NCI-H226 (cell line): ENCODE data around the gene TMEM117.
"Not testable (repeated sequence)": the region's sequence is repeated elsewhere in the genome, so short reads cannot be mapped to it uniquely, and the experiment has no call there.

ENCODE experiments used
- DNase-seq: peaks from one replicate; pipeline ENCODE4 v3.0.0-alpha.2; 2015

TMEM117 gene

DNA sequence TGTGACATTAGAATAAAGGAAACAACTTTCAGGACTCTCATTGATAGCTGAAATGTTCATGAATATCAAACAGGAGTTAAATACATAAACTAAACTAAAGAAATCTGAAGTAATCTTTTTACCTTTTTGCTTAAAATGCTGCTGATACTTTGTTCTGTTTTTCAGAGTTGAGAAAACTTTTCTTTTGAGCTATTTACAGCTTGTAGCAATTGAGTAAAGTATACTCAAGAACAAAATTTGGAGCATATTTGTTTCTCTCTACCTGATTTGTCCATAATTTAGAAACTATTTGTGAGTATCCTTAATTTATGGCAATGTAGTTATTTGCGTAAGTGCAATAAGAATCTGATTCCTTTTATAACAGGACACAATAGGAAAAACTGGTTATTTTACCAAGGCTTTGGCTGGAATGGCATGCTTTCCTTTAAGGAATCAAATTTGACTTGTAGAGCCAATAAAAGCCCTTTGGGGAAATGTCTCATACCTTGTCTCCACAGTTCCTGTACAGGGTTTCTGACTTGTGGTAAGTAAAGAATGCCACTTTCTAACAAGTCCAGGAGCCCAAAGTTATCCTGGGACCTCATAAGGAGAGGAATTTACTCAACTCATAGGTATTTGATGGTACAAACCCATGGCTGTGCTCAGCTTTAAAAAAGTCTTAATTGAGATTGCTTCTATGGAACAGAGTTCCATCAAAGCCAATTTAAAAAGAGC is 195.7 kb downstream of the TMEM117 start:
- DNase-seq, result peak; percentile 82

DNA sequence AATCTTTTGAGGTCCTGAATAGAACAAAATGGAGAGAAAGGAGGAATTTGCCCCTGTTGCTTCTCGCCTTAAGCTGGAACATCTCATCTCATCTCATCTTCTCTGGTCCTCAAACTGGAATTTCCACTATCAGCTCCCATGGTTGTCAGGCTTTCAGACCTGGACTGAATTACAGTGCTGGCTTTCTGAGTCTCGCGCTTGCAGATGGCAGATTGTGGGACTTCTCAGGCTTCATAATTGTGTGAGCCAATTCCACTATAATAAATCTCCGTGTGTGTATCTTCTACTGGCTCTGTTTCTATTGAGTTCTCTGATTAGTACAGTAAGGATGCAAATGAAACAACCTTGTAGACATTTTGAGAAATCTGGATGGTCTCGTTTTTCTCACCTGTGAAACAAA is 199.0 kb downstream of the TMEM117 start:
- DNase-seq, result no peak

DNA sequence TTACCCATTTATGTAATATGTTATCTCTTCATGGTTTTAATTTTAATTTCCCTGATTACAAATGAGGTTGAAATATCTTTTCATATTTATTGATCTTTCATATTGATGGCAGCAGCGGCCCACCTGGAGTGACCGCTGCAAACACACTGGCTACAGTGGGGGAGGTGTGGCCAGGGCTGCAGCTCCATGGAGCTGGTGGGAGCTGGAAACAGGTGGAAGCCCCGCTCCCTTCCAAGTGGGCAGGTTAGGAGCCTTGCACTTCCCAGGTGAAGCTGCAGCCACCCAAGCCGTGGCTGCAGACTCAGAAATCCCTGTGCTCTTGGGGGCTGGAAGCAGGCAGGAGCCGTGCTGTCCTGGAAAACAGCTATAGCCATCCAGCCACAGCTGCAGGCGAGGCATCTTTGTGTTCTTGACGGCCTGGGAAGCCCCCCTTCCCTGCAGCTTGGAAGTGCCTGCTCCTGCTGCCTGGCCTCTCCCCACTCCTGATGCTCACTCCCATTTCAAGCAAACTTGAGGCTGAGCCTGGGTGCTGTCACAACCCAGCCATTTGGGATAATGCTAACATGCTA is 201.1 kb downstream of the TMEM117 start:
- DNase-seq, result no peak

DNA sequence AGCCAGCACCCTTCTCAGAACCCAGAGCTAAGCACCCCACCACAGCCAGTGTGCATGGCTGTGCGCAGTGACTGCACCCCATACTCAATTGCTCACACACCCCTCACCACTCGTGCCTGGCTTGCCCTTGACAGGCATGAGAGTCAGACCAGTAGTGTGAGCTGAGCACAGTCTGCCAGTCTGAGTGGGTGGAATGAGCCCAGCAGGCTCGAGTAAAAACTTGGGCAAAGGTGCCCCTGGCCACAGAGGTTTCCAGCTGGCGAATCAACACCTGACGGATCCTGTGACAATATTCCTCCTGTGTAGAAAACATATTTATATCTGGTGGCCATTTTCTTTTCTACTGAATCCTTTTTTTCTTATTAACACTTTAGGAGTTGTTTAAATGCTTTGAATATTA is 202.5 kb downstream of the TMEM117 start:
- no peak for DNase-seq

DNA sequence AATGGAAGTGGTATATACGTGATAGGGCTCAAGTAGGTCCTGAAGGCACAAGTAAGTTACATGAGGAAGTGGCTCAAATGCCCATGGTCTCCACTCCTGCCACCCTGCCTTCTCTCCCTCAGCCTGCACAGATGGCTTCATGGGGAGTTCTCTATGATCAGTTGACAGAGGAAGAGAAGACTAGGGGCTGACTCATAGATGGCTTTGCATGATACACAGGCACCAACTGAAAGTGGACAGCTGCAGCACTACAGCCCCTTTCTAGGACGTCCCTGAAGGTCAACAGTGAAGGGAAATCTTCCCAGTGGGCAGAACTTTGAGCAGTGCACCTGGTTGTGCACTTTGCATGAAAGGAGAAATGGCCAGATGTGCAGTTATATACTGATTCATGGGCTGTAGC is 208.6 kb downstream of the TMEM117 start:
- DNase-seq, result not testable (repeated sequence)

DNA sequence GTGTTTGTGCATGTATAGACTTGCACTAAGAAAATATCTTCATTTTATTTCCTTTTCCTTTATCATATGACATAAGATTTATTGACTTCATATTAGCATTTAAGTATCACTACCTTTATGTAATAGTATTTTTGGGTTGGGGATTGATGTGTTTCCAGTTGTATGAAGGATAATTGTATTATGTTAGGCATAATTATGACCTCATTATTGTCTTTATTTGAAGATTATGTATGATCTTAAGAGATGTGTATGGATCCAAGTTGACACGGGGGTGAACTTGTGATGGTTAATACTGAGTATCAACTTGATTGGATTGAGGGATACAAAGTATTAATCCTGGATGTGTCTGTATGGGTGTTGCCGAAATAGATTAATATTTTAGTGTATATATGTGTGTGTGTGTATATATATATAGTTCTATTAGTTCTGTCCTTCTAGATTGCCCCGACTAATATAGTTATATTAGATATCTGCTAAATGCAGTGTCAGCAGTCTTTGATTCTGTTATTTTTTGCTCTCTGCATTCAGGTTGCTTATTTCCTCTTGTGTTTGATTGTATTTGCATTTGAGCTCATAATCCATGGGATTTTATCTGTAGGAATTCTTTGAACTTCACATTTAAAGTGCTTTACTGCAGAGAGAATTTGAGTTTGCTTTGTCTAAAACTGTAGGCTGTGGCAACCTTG is 211.0 kb downstream of the TMEM117 start:
- DNase-seq, result no peak

DNA sequence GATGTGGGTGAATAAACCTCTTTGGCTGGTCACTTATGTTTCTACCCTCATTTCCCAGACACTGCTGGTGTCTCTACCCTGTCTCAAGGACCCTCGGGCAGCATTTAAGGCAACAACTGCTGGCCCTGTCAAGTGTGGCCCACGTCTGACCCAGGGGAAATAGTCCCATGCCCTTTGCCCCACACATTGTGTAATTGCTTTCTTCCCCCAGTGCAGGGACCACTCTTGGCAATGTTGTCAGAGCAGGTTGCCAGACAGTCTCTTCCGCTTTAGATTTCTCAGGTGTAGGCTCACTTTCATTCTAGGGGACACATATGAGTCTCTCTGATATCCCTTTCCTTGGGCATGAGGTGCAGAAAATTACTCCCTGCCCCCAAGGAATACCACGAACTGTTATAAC is 216.7 kb downstream of the TMEM117 start:
- DNase-seq, result no peak

DNA sequence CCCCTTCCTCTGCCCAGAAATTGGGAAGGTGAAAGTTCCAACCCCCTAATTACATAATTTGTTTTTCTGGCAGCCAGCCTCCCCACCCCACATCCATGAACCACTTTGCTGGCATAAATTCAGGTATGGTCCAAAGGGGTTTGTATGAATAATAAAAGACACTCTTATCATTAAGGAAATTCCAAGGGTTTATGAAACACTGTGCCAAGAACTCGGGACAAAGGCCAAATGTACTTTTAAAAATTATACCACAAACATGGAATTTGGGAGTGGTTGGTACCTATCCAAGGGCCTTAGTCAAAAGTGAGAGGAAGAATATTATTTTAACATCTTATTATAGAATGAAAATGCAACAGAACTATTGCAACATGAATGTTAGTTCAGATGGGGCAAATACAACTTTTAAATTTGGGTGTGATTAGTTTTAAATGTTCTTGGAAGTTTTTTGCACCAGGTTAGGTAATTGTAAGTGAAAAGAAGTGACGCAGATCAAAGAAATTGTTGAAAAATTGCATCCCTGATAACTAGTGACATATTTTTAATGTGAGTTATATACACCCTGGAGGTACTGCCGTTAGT is 217.8 kb downstream of the TMEM117 start:
- peak; percentile 94 for DNase-seq

DNA sequence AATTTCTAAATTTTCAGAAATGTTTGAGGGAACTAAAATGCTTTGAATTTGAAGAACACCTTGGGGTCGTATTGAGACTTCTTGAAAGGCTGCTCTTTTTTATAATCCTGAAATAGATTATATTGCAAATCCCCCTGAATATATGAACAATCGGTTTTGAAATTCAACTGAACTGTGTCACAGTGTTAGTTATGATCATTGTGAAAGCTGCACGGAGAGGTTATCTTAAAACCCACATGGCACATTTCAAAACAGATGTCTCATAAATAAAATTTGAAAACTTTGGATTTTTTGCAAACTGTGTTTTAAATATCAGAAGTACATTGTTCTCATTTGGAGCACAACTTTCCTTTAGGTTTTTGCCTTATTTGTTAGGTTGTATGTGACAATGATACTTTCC is 218.4 kb downstream of the TMEM117 start:
- peak; percentile 14 for DNase-seq

DNA sequence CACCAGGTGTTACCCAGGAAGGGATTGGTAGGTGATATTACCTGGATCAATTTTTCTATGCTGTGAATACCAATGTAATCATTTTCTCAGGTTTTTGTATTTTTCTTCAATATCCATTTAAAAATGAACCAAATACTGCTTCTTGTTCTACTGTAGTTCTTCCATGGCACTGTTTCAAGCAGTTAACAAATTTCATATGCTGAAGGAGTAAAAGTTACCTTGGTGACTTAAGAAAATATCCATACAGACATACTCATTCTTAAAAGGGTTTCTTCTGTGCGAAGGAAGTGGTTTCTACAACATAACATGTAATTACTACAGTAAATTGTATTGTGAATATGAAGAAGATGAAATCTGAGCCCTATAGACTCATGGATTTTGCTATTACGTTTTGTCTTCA is 222.5 kb downstream of the TMEM117 start:
- no peak for DNase-seq

DNA sequence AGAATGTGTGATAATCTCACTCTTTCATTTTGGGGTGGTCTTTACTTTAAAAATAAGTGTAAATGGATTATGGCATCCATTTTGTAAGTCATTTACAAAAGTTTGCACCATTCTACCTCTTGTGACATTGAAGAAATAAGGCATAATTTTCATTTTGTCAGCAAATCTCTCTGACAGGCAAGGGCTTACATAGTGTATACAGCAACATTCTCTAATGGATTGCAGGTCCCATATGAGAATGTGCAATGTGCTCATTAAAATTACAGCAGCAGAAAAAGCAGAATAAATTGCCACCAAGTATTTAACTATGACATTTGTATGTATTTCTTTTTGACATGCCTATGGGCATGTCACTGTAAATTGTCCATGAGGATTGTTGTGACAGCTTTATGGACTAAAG is 223.6 kb downstream of the TMEM117 start:
- DNase-seq, result no peak

DNA sequence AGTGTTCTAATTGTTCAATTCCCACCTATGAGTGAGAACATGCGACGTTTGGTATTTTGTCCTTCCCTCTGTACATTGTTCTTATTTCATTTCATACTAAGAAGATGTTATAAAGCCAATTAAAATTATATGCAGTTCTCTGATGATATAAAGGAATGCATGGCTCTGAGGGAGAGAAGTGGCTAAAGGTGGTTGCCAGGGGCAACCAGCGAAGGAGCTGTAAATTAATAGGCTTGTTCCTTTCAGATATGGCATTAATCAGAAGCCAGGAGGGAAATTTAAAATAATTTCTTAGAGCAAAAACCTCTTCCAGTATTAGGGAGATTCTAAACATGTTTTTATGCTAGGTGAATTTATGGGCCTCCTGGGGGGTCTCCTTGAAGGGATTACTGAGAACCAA is 227.8 kb downstream of the TMEM117 start:
- DNase-seq, result no peak

DNA sequence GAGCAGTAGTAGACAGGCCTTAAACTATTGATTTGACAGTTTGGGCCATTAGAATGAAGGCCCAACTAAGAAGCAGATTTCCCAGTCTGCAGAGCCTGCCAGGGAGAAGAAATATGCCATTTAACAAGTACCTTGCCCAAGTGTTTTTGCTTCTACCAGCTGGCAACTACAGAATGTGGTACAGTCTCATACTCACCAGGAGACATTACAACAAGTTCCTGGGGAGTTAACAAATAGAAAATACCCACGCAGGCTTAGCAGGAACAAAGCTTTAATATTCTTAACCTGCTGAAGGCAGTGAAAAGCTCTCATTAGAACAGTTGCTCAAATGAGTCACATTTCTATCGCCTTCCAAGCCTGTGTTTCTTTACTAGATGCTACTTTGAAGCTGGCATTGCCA is 241.0 kb downstream of the TMEM117 start:
- no peak for DNase-seq

DNA sequence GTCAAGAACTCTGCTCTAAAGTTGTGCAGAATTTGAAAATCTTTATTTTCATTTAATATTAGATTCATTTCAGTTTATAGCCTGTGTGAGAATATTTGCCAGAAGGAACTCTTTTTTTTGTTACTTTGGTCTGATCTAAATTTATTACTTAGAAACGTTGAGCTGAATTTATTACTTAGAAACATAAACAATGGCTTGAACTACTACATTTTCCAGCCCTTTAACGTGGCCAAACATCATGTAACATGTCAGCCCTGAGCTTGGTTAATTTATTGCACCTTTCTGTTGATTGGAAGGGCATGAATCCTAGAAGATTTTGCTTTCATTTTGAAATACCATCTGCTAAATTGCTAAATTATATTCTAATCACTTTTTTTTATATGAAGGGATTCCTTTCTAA is 241.4 kb downstream of the TMEM117 start:
- DNase-seq, result no peak

DNA sequence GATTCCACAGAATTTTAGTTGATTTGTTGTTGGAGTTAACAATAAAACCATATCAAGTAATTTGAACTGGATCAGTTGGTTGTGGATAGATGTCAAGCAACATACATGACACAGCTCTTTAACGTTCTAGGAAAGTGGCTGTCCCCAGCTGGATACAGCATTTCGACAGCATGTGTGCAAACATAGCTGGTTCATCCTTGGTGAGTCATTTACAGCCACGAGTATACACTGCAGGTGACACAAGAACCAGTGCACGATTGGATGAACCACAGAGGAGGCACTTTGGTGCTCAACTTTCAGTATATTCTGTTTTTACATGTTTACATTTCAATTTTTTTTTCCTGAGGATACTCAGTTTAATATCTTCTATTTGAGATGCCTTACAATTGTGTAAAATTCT is 242.4 kb downstream of the TMEM117 start:
- no peak for DNase-seq

DNA sequence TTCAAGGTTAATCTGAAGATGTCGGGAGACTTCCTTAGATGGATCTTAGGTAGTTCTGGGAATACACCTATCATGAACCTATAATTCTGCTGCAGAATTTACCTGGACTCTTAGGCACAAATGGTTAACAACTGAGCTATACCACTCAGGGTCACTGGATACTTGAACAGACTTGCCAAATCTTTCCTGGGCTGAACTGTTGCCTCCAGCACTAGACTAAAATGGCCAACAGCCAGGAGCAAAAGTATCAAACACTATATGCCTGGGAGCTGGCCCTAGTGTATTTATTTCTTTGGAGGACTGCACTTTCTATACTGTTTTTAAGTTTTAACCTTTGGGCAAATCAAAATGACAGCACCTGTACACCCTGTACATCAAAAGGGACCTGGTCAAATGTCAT is 252.8 kb downstream of the TMEM117 start:
- no peak for DNase-seq

DNA sequence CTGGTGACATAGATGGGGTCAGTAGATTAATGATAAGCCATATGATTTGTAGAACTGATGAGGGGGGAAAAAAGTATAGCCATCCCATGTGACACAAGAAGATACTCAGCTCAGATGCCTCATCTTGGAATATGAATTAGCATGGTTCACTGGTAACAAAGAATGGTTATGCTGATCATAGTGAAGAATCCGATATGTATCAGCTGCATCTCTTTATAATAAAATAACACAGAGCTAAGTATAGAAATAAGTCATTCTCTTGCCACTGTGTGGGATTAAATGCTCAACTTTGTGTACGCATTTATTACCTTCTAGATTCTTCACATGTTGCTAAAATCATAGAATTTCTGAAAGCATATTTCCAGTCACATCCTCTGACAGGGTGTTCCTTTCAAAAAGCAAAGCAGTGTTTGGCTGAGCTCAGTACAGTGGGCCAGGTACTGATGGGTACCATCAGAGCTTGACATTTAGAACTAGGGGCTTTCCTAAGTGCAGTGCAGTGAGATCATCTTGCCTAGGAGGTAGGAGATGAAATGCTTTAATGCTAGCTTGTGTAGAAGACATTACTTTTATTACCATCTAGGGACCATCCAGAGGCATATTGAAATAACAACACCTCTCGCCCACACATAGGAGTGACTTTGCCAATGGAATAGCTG is 256.2 kb downstream of the TMEM117 start:
- DNase-seq, result no peak

DNA sequence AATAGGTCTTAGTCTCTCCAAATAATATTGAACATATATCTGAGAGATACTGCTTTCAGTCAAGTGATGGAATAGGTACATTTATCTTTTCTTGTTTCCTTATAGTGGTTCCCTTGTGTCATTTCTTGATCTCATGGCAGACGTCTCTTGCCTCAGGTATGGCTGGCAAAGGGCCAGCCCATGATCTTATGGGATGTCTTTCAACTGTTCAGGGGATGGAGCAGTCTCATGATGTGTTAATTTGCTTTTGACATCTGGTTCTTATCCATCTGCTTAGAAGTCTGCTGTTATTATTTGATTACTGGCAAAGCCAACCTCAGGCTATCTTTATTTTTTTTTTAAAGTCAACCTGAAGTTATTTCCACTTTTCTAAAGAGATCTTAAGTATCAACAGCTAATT is 262.9 kb downstream of the TMEM117 start:
- no peak for DNase-seq

DNA sequence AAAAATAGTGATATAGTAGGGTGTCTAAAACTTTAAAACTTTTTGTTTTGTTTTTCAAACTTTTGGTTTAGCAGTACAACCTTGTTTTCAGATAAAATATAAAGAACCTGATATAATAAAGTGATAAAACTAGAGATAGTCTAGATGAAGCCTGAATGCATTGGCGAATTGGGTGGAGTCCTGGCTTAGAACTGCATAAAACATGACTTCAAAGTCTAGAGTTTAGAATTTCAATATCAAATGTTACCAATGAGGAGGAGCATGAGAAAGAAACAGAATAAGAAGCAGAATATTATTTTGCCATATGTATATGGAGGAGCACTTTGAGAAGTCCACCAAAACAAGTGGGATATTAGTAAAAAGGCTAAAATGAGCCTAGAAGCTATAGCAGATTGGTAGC is 263.6 kb downstream of the TMEM117 start:
- DNase-seq, result no peak

DNA sequence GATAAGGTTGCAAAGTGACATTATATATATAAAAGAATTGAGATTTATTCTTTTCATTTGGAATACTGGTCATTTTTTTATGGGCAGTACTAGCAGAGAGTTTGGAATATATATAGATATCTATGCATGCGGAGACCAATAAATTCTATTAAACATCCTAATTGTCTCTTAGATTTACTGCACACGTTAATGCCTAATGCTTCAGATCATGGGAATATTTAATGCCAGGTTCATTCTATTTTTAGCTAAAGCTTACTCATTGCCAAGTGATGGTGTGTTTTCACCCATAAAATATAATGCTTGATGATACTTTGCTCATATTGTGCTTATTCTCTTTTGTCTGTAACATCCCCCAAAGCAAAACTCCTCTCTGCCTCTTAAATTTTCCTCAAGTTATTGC is 264.4 kb downstream of the TMEM117 start:
- no peak for DNase-seq

DNA sequence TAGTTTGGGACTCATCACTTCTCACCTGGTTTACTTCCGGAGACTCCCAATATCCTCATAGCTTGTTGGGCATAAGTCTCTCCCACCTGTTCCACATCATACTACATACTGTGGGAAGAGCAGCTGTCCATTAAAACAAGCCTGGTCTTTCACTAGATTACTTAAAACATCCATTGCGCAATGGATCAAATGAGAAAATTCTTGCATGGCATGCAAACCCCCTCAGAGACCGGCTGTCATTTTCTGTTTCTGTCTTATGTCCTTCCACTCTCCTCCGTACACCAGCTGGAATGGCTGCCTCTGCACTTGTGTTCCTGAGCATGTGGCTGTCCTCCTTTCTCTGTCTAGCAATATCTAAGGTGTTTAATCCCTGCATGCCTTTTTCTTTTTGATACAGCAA is 265.6 kb downstream of the TMEM117 start:
- no peak for DNase-seq

DNA sequence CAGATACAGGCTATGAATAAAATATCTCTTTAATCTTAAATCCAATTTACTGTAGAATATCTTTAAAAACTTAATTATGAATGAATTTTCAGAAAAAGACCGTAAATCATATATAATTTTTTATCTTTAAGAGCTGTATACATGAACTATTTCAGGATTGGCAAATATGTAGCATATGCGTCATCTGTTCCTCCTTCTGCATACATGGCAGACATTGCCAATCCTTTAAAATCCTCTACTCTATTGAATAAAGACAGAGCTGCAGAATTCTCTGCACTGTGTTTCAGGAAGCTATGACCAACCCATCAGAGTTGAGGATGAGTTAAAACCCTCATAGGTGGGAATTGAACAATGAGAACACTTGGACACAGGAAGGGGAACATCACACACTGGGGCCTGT is 279.0 kb downstream of the TMEM117 start:
- DNase-seq, result no peak

DNA sequence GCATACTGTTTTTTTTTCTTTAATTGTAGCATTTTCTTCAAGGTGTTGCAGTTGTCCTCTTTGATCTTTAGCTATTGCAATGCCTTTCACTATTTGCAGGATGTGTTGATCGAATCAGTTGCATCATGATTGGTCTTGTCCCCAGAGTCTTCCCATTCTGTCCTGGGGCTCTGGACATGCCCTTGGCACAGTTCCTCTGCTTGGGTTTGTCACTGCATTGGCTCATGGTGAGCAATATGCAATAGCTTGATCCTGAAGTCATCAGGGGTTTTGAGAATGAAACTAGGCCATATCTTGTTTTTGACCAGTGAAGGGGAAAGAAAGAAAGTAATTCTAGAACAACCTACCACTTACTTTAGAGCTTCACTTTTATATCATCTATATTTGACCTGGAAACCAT is 281.5 kb downstream of the TMEM117 start:
- no peak for DNase-seq

DNA sequence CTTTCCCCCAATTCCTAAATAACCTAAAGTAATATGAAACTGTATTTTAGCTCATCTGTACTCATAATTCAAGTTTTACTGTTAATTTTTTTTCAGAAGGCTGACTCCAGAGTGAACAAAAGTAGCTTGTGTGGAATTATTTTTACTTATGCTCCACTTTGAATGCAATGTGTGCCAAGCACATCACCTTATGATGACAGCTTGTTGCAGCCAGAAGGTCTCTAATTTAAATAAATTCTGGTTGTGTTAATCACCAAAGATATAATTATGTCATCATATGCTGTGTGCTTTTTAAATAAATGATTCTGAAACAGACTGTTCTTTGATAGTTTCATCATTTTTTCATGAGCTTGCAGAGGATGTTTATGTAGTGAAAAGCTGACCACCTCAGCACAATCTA is 283.1 kb downstream of the TMEM117 start:
- no peak for DNase-seq
